ENCODE measurements around the gene KRT35.

DNA sequence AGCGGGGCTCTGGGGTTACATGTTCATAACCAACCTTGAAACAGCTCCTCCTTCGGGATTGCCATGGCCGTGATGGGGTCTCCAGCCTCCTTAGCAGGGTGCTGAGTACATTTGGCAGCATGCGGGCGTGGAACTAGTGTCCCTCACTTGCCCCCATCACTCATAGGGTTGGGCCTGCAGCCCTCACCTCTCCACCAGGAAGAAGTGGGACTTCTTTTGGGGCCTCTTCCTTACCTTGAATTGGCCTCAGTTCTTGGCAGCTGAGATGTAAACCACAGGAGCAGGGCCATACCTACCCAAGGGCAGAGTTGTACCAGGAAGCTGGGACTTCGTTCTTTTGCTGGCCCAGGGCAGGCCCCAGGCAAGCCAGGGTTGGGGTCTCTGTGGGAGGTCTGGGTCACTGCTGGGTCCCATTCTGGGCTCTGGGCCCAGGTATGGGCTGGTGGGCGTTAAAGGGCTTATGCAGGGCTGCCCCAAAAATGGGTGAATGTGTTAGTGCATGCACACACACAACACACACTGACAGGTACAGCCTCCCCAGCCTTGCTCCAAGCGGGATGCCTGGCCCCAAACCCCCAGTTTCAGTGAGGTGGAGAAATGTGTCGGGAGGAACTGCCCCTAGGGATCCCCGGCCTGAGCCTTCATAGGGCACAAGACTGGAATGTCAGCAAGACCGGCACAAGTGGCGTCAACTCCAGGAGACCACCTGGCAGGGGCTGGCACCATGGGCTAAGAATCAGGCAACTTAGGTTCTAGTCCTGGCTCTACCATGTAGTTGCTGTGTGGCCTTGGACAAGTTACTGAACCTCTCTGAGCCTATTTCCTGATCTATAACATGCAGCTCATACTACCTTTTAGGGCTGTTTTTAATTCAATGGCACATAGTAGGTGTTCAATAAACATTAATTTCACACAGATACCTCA lies 41.6 kb upstream of the KRT35 start:
- TF ChIP-seq POLR2A (IDR thresholded peaks at IDR 0.05) (no peak), CTCF (IDR thresholded peaks at IDR 0.05) (no peak)
